HG03460 (cell line): ENCODE results near the gene RIC8B.

ENCODE experiments used
- ATAC-seq: cut with Tn5 transposase; IDR thresholded peaks from one replicate; pipeline ENCODE4 v1.9.1; 2021; ENCODE audit not compliant: unreplicated experiment

The RIC8B gene

GRCh38 chr12:106758349-106759110 lies 16.0 kb upstream of the RIC8B start:
- no peak for ATAC-seq

GRCh38 chr12:106759526-106760183 lies 14.8 kb upstream of the RIC8B start:
- no peak for ATAC-seq

- peak; percentile 97 for ATAC-seq
These were observed 14.3 kb upstream of the RIC8B start for GRCh38 chr12:106760184-106760531.

- no peak for ATAC-seq
These were observed 10.3 kb upstream of the RIC8B start for GRCh38 chr12:106764220-106764619.

- ATAC-seq: no peak
These were observed 9.7 kb upstream of the RIC8B start for GRCh38 chr12:106764738-106765137.

GRCh38 chr12:106766393-106766826 lies 8.1 kb upstream of the RIC8B start:
- ATAC-seq: no peak

DNA sequence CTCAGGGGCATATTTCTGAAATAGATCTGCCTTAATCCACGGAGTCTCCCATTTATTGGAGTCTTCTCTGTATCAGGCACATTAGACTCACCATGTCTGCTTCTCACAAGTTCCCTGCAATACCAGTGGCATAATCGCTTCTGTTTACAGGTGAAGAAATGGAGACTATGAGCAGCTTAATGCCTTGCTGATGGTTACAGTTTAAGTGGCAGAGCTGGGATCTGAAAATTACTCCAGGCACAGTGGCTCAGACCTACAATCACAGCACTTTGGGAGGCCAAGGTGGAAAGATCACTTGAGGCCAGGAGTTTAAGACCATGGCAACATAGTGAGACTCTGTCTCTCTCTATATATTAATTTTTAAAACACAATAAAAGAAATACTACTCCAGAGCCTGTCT lies 7.3 kb upstream of the RIC8B start:
- ATAC-seq: no peak

GRCh38 chr12:106767954-106768822 lies 6.3 kb upstream of the RIC8B start:
- ATAC-seq: no peak

- no peak for ATAC-seq
These were observed 5.4 kb upstream of the RIC8B start for GRCh38 chr12:106769078-106769477.

- ATAC-seq: no peak
These were observed 4.9 kb upstream of the RIC8B start for GRCh38 chr12:106769546-106769945.

DNA sequence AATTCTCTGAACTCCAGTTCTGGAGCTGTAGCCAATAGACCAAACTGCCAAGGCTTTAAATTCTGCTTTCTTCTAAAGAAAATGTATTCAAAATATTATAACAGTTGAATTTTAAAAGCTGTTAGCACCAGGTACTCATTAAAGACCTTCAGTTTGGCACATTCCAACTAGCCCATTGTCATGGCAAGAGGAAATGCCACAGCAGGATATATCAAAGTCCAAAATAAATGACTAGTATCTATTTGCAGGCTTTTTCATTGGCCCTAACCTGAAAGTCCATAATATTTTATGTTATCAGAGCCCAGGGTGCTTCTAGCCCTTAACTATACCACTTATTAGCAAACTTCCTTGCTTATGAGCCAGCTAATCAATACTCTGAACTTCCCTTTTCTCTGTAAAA lies 3.1 kb upstream of the RIC8B start:
- ATAC-seq: no peak

GRCh38 chr12:106773286-106774004 lies 1.0 kb upstream of the RIC8B start:
- ATAC-seq: no peak

DNA sequence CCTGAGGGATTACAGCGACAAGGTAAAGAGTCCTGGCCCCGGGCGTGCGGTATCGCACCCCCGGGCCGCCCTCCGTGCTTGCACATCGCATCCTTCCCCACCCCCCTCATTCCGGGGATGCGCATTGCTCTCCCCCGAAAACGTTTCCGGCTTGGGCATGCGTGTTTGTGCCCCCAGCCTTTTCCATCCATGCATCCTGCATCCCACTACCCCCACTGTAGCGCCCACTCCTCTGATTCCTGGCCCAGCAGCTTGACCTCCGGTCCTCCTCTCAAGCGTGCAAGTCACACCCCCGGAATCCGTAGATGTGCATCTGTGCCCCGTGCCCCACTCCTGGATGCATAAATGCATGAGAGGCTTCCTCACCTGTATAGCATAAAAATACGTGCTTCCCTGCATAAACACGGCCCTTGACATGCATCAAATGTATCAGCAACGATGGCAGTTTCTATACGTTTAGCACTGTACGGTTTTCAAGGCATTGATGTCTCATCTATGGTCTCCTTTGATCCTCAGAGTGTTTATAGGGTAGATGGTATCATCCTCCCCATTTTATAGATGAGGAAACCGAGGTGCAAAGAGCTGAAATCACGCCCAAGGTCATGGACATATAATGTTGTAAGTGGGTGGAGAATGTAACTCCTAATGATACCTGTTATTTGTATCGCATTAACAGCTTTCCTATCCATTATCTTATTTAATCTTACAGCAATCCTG lies 484 bp downstream of the RIC8B start:
- ATAC-seq: no peak

- no peak for ATAC-seq
These were observed 2.4 kb downstream of the RIC8B start for GRCh38 chr12:106776897-106777296.

- no peak for ATAC-seq
These were observed 5.6 kb downstream of the RIC8B start for GRCh38 chr12:106780010-106780631.

- ATAC-seq: no peak
These were observed 8.1 kb downstream of the RIC8B start for GRCh38 chr12:106782619-106783018.

DNA sequence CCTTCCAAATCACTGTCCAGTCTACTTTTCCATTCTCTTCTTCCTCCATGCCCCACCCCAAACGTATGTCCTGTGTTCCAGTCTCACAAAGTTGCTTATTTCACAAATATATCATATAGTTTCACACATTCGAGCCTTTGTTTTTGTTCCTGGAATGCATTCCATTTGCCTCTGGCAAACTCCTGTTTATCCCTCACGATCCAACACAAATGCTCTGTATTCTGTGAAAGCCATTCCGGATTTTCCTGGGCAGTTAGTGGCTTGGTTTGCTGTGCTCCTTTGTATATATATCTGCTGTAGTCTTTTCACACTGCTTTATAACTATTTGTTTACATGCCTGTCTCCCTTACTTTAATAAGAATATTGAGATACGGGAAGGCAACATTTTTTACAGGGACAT lies 9.0 kb downstream of the RIC8B start:
- no peak for ATAC-seq

DNA sequence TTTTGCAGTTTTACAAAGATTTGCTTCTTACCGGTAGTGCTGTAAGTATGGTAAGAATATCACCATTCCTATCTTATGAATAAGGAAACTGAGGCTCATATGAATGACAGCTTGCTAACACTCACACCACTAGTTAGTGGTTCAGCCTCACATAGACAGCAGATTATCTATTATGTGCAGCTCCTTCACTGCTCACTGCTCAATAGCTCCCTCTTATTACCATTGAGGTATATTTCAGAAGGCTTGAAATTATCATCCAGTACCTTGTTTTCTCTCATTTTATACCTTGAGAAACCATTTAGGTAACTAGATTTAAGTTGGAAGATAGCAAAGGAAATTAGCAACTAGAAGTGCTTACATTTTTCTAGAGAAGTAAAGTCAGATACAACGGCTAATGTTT lies 15.5 kb downstream of the RIC8B start:
- no peak for ATAC-seq

GRCh38 chr12:106791531-106791930 lies 17.0 kb downstream of the RIC8B start:
- ATAC-seq: no peak

GRCh38 chr12:106794369-106794768 lies 19.9 kb downstream of the RIC8B start:
- no peak for ATAC-seq
